H1 (cell line): ENCODE results near the gene SHOX. TPM values are rescaled to one million over a fixed set of nuclear protein-coding genes. Genes with fewer than 3 reads are reported as not detected.
"Not testable (repeated sequence)": the region's sequence is repeated elsewhere in the genome, so short reads cannot be mapped to it uniquely, and the experiment has no call there.

Experiments used
- CTCF ChIA-PET: fragments of 300-600 bp; sonication (Branson Sonifier 250); formaldehyde crosslinking; loops from one replicate; lab custom pipeline; 2021; ENCODE audit not compliant: partially characterized antibody; lab: Charles Lee
- POLR2A ChIA-PET: fragments of 300-600 bp; sonication (Branson Sonifier 250); formaldehyde crosslinking; loops from one replicate; lab custom pipeline; 2021; ENCODE audit warnings: inconsistent platforms; ENCODE audit not compliant: partially characterized antibody; lab: Charles Lee
- DNase-seq, 2 experiments: peaks; one replicate each; pipeline versions ENCODE4 v3.0.0 to v3.0.0-alpha.2; 2010 to 2022; ENCODE audit warnings: low spot score in 2 of 2, low read depth in 1 of 2, mixed read lengths in 1 of 2
- FAIRE-seq: peaks from 2 replicates; lab custom pipeline; 2011; peaks lifted over from hg19 to GRCh38; lab: Jason Lieb, UNC
- H2AFZ ChIP-seq: 2 replicates; pipeline ENCODE4 v1.8.1; 2012; ENCODE audit warnings: low read length, inconsistent platforms
- H2AK5ac ChIP-seq: 2 replicates; pipeline ENCODE4 v1.6.1; 2013; ENCODE audit warnings: low read depth, low read length
- H2BK120ac ChIP-seq: replicated peaks from 2 replicates; pipeline ENCODE3; 2013; ENCODE audit warnings: low read depth, low read length, inconsistent platforms
- H2BK12ac ChIP-seq: 2 replicates; pipeline ENCODE4 v1.6.1; 2013; ENCODE audit warnings: low read depth, low read length
- H2BK15ac ChIP-seq: 2 replicates; pipeline ENCODE4 v1.6.1; 2013; ENCODE audit warnings: low read length
- H2BK20ac ChIP-seq: 2 replicates; pipeline ENCODE4 v1.6.1; 2013; ENCODE audit warnings: low read length
- H2BK5ac ChIP-seq: 2 replicates; pipeline ENCODE4 v1.6.1; 2013; ENCODE audit warnings: low read depth, low read length
- H3K14ac ChIP-seq: 2 replicates; pipeline ENCODE4 v1.6.1; 2013; ENCODE audit warnings: inconsistent platforms; ENCODE audit not compliant: insufficient read length
- H3K18ac ChIP-seq: 2 replicates; pipeline ENCODE4 v1.6.1; 2013; ENCODE audit warnings: low read length; ENCODE audit errors: extremely low read depth
- H3K23ac ChIP-seq: 2 replicates; pipeline ENCODE4 v1.6.1; 2013; ENCODE audit warnings: inconsistent platforms; ENCODE audit not compliant: insufficient read length
- H3K23me2 ChIP-seq: 2 replicates; pipeline ENCODE4 v1.6.1; 2013; ENCODE audit warnings: low read depth, low read length
- H3K27ac ChIP-seq: 2 replicates; pipeline ENCODE4 v1.6.1; 2011; ENCODE audit warnings: low read depth, low read length, inconsistent platforms
- H3K27me3 ChIP-seq, 4 experiments: replicated peaks in 1 of 4; 1 replicate in 1 of 4; 2 replicates in 3 of 4; pipeline versions ENCODE4 v1.6.1 to v1.8.1; 2011 to 2013; ENCODE audit warnings: low read length in 3 of 4, mild to moderate bottlenecking in 3 of 4, inconsistent platforms in 2 of 4, mixed read lengths in 2 of 4, moderate library complexity in 1 of 4; ENCODE audit not compliant: control insufficient read depth in 3 of 4, insufficient read depth in 3 of 4; ENCODE audit errors: extremely low read depth in 1 of 4
- H3K36me3 ChIP-seq, 4 experiments: 2 replicates each; pipeline versions ENCODE4 v1.6.1 to v1.8.1; 2011 to 2013; ENCODE audit warnings: mild to moderate bottlenecking in 4 of 4, low read length in 3 of 4, moderate library complexity in 2 of 4, control low read depth in 1 of 4, inconsistent platforms in 1 of 4; ENCODE audit not compliant: insufficient read depth in 4 of 4, control insufficient read depth in 2 of 4
- H3K4ac ChIP-seq: replicated peaks from 2 replicates; pipeline ENCODE3; 2013; ENCODE audit warnings: low read length, low read depth, mixed read lengths, inconsistent platforms; ENCODE audit not compliant: insufficient read length
- H3K4me1 ChIP-seq, 4 experiments: replicated peaks in 1 of 4; 1 replicate in 1 of 4; 2 replicates in 3 of 4; pipeline versions ENCODE4 v1.6.1 to v1.8.1; 2011 to 2013; ENCODE audit warnings: low read length in 3 of 4, inconsistent platforms in 2 of 4, mixed read lengths in 1 of 4; ENCODE audit not compliant: insufficient read depth in 4 of 4, control insufficient read depth in 3 of 4
- H3K4me2 ChIP-seq, 2 experiments: 2 replicates each; pipeline versions ENCODE4 v1.6.1 to v1.8.1; 2011 to 2013; ENCODE audit warnings: low read depth in 2 of 2, low read length in 2 of 2, control low read depth in 1 of 2, inconsistent platforms in 1 of 2, mild to moderate bottlenecking in 1 of 2; ENCODE audit not compliant: insufficient read depth in 1 of 2
- H3K4me3 ChIP-seq, 4 experiments: fragments of 200-600, 300-600 bp in 1 of 4; sonication (generic), shearing (Covaris generic), sonication (Bioruptor Twin) in 1 of 4; 2 replicates each; pipeline versions ENCODE4 v1.5.1 to v1.8.1; 2011 to 2016; ENCODE audit warnings: low read length in 4 of 4, low read depth in 3 of 4, control low read depth in 2 of 4, inconsistent platforms in 2 of 4, mild to moderate bottlenecking in 2 of 4, mixed read lengths in 1 of 4, moderate library complexity in 1 of 4; ENCODE audit not compliant: insufficient read depth in 2 of 4; ENCODE audit errors: extremely low read depth in 1 of 4
- H3K56ac ChIP-seq: replicated peaks from 2 replicates; pipeline ENCODE3; 2013; ENCODE audit warnings: low read depth, mild to moderate bottlenecking, mixed read lengths, low read length, inconsistent platforms; ENCODE audit not compliant: insufficient read length
- H3K79me1 ChIP-seq: 2 replicates; pipeline ENCODE4 v1.6.1; 2013; ENCODE audit warnings: low read depth, low read length, control low read depth
- H3K79me2 ChIP-seq, 2 experiments: 2 replicates each; pipeline versions ENCODE4 v1.6.1 to v1.8.1; 2012 to 2013; ENCODE audit warnings: low read length in 2 of 2, mild to moderate bottlenecking in 2 of 2, inconsistent platforms in 1 of 2; ENCODE audit not compliant: insufficient read depth in 2 of 2, control insufficient read depth in 1 of 2
- H3K9ac ChIP-seq, 4 experiments: replicated peaks in 1 of 4; 1 replicate in 1 of 4; 2 replicates in 3 of 4; pipeline versions ENCODE4 v1.6.1 to v1.8.1; 2011 to 2013; ENCODE audit warnings: low read depth in 3 of 4, low read length in 3 of 4, control low read depth in 2 of 4, mild to moderate bottlenecking in 2 of 4, moderate library complexity in 2 of 4, inconsistent platforms in 1 of 4; ENCODE audit errors: extremely low read depth in 1 of 4
- H3K9me3 ChIP-seq, 2 experiments: 2 replicates each; pipeline versions ENCODE4 v1.6.1 to v1.8.1; 2012 to 2013; ENCODE audit warnings: mild to moderate bottlenecking in 2 of 2, moderate library complexity in 2 of 2, control low read depth in 1 of 2, inconsistent platforms in 1 of 2, low read depth in 1 of 2, low read length in 1 of 2, mixed read lengths in 1 of 2; ENCODE audit not compliant: insufficient read depth in 2 of 2
- H4K20me1 ChIP-seq, 2 experiments: replicated peaks in 1 of 2; 2 replicates each; pipeline versions ENCODE3 to v1.8.1; 2011 to 2013; ENCODE audit warnings: inconsistent platforms in 2 of 2, low read length in 2 of 2, mild to moderate bottlenecking in 1 of 2; ENCODE audit not compliant: insufficient read depth in 2 of 2, control insufficient read depth in 1 of 2
- H4K5ac ChIP-seq: 2 replicates; pipeline ENCODE4 v1.6.1; 2013; ENCODE audit warnings: low read length, low read depth, mixed read lengths, inconsistent platforms; ENCODE audit not compliant: insufficient read length
- H4K8ac ChIP-seq: 2 replicates; pipeline ENCODE4 v1.8.0; 2013; ENCODE audit warnings: mild to moderate bottlenecking, moderate library complexity, low read length, inconsistent platforms; ENCODE audit not compliant: insufficient read depth; ENCODE audit errors: extremely low read depth
- H4K91ac ChIP-seq: replicated peaks from 2 replicates; pipeline ENCODE3; 2013; ENCODE audit warnings: low read length, mixed read lengths, inconsistent platforms; ENCODE audit not compliant: insufficient read length
- WGBS, 2 experiments: shearing (Covaris generic) in 1 of 2; methylation state at CpG; one replicate each; pipeline versions ENCODE4 v1.1.6 to v1.1.7; 2013 to 2015; ENCODE audit warnings: low lambda C conversion rate in 2 of 2, mixed read lengths in 2 of 2, inconsistent platforms in 1 of 2, low coverage in 1 of 2, missing lambda C conversion rate in 1 of 2; ENCODE audit not compliant: insufficient replicate concordance in 2 of 2, insufficient coverage in 1 of 2, insufficient read length in 1 of 2; ENCODE audit errors: extremely low coverage in 1 of 2, missing lambda C conversion rate in 1 of 2; 5-methylcytosine and 5-hydroxymethylcytosine counted together
- polyA plus RNA-seq, 7 experiments: library from polyadenylated mRNA; depleted of rRNA in 3 of 7; stranded (reverse) in 5 of 7; unstranded in 2 of 7; fragments of >200 nt in 5 of 7; fragments of 200-250 nt in 2 of 7; gene quantifications; 1 replicate in 5 of 7; 2 replicates in 1 of 7; 4 replicates in 1 of 7; pipeline versions ENCODE4 v1.2.1 to v1.2.3, GENCODE V29; 2011 to 2013; ENCODE audit warnings: missing spikeins in 2 of 7, mixed read lengths in 2 of 7
- total RNA-seq: library from RNA; stranded (reverse); fragmentation: NEBNext Ultra II Directional; extraction: Animal tissue kit (Norgen Biotek cat#: 25700); gene quantifications from 2 replicates; pipeline ENCODE4 v1.2.1, GENCODE V29; 2021

Gene SHOX
- total and polyA plus RNA-seq, 2 of the 8 experiments (the other 6 are each of a cell fraction or from before 2014, with no cell fraction given) = 0.05 to 0.15 TPM

DNA sequence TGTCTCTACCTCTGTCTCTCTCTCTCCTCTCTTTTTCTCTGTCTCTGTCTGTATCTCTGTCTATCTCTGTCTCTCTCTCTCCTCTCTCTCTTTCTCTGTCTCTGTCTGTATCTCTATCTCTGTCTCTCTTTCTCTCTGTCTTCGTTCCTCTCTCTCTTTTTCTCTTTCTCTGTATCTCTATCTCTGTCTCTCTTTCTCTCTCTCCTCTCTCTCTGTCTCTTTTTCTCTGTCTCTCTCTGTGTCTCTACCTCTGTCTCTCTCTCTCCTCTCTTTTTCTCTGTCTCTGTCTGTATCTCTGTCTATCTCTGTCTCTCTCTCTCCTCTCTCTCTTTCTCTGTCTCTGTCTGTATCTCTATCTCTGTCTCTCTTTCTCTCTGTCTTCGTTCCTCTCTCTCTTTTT lies 4.5 kb upstream of the SHOX start:
- POLR2A ChIA-PET = not testable (repeated sequence)
- WGBS, 2 experiments = 50% methylated on average over 2 of the region's 2 CpGs; no CpG with 5 or more reads in 1 of the 2 experiments
- peaks cover 58 to 93% (median 80%) of the 10 kb centered on the region in 4 experiments for H3K27me3 ChIP-seq

More for the DNA sequence above, 4.5 kb upstream of the SHOX start:
- H2AFZ ChIP-seq, H3K79me2 ChIP-seq, H2BK12ac ChIP-seq, H2BK5ac ChIP-seq, H4K91ac ChIP-seq, CTCF ChIA-PET, DNase-seq, H3K9ac ChIP-seq, H3K56ac ChIP-seq, H2BK20ac ChIP-seq, H3K23me2 ChIP-seq, H4K20me1 ChIP-seq, H3K4me1 ChIP-seq, H3K4me2 ChIP-seq, H2AK5ac ChIP-seq, H2BK120ac ChIP-seq, H3K79me1 ChIP-seq, H3K4ac ChIP-seq, H2BK15ac ChIP-seq, H3K27ac ChIP-seq, H4K8ac ChIP-seq, H4K5ac ChIP-seq, FAIRE-seq, H3K4me3 ChIP-seq, H3K9me3 ChIP-seq, H3K14ac ChIP-seq, H3K36me3 ChIP-seq, H3K23ac ChIP-seq, H3K18ac ChIP-seq: not testable (repeated sequence)
